Mucosa of descending colon (tissue), 3 donors: ENCODE data around the gene NSMF. TPM values are rescaled to one million over a fixed set of nuclear protein-coding genes. Genes with fewer than 3 reads are reported as not detected.

Experiments used
- ATAC-seq: fragments of 200-7000 bp; cut with Tn5 transposase; one replicate; pipeline ENCODE4 v1.9.1; 2020; ENCODE audit warnings: mild to moderate bottlenecking, moderate library complexity
- DNase-seq, 3 donors: peaks; one replicate each; pipeline ENCODE4 v3.0.0-alpha.2; 2020
- H3K36me3 ChIP-seq: fragments of 200-600 bp; one replicate; pipeline ENCODE4 v1.8.0; 2021; ENCODE audit warnings: low read depth, mild to moderate bottlenecking
- H3K4me1 ChIP-seq: fragments of 200-600 bp; one replicate; pipeline ENCODE4 v1.8.0; 2021; ENCODE audit warnings: low read depth, mild to moderate bottlenecking
- H3K4me3 ChIP-seq: fragments of 200-600 bp; one replicate; pipeline ENCODE4 v1.8.0; 2021; ENCODE audit warnings: mild to moderate bottlenecking
- H3K9me3 ChIP-seq: fragments of 200-600 bp; one replicate; pipeline ENCODE4 v1.8.0; 2021; ENCODE audit warnings: mild to moderate bottlenecking
- intact Hi-C, 2 donors: fragments of 100-400 bp; cut with DNase I in 1 of 2; cut with micrococcal nuclease in 1 of 2; formaldehyde crosslinking; loops; one replicate each; pipeline versions ENCODE4 v1.11.0 to v1.11.1; 2022; cut with DNase I, micrococcal nuclease
- total RNA-seq, 3 donors: library from RNA; stranded (reverse); fragmentation: NEBNext Ultra II Directional in 2 of 3; extraction: Animal tissue kit (Norgen Biotek cat#: 25700) in 2 of 3; gene quantifications; one replicate each; pipeline versions ENCODE4 v1.2.1 to v1.2.4, GENCODE V29; 2021 to 2023
- TF ChIP-seq, protein P1 (sequence below): fragments of 200-600 bp; IDR thresholded peaks from one replicate; pipeline ENCODE4 v1.8.0; 2022; ENCODE audit warnings: antibody characterized with exemption, mild to moderate bottlenecking
- donor health status: DM: no; HTN: no; CAD: no; lungs with moderate emphysema.
- donor health status: DM: no; HTN: no; CAD: no.
- donor health status: DM: no; HTN: yes; CAD: no.

Gene NSMF
- total RNA-seq, 3 donors from 2014 or later, result 30.1 to 48.0 (median 43.4) TPM

DNA sequence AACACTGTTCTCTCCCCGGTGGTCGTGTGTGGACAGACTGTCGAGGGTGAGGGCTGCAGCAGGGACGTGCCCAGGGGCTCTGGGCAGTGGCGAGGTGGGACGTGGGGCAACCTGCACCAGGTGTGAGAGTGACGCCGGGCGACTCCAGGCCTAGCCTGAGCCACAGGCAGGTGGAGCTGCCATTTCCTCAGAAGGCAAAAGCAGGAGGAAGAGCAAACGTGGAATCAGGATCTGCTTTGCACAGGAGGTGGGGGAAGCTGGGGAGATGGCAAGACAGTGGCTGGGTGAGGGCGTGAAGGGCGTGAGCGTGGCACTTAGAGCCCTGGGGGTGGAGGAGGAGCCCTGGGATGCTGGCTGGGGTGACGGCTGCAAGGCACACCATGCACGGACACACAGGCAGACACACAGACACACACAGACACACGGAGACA lies 39.6 kb upstream of the NSMF start:
- no peaks in the 10 kb centered on the region for H3K9me3 ChIP-seq
- H3K4me3 ChIP-seq, result no peak overlapping the region
- DNase-seq (peak in 1 of 3 donors; percentile 36), ATAC-seq (no peak)
- intact Hi-C loops, result no loop called here
- H3K4me1 ChIP-seq, result peaks cover 5% of the 10 kb centered on the region
- TF ChIP-seq, protein P1, sequence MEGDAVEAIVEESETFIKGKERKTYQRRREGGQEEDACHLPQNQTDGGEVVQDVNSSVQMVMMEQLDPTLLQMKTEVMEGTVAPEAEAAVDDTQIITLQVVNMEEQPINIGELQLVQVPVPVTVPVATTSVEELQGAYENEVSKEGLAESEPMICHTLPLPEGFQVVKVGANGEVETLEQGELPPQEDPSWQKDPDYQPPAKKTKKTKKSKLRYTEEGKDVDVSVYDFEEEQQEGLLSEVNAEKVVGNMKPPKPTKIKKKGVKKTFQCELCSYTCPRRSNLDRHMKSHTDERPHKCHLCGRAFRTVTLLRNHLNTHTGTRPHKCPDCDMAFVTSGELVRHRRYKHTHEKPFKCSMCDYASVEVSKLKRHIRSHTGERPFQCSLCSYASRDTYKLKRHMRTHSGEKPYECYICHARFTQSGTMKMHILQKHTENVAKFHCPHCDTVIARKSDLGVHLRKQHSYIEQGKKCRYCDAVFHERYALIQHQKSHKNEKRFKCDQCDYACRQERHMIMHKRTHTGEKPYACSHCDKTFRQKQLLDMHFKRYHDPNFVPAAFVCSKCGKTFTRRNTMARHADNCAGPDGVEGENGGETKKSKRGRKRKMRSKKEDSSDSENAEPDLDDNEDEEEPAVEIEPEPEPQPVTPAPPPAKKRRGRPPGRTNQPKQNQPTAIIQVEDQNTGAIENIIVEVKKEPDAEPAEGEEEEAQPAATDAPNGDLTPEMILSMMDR, result no peak
- H3K36me3 ChIP-seq, result no peaks in the 10 kb centered on the region

DNA sequence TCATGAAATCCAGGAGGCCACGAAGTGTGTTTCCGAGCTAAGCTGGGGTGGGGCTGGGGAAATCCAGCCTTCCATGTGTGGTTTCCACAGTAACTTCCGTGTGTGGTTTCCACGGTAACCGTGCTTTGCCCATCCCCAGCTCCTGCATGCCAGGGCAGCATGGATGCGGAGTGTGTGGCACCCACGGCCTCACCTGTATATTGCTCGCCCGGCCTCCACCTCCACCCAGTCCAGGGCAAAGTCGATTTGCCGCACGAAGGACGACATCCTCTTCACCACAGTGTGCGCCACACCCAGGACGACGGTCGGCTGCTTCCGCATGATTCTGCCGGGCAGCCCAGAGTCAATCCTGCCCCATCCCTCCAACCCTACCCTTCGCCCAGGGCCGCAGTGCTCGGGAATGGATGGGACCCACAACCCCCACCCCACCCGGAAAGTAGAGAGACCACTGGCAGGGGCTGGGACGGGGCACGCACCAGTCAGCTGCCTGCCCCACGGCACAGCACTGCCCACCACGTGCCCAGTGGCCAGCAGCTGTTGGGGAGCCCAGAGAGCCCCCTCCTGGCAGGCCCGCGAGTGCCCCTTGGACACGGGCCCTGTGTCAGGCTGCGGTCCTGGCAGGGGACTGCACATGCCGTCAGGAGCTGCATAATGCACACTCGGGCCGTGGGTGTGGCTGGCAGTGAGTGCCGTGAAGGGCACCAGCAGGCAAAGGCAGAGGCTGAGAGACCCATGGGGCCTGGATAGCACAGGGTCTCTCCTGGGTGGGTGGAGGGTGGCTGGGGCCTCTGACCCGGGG lies 39.0 kb upstream of the NSMF start:
- DNase-seq, result peak in 2 of 3 donors; percentile 24 to 55
- intact Hi-C loops, result no loop called here
- peaks cover 7% of the 10 kb centered on the region for H3K4me1 ChIP-seq
- no peaks in the 10 kb centered on the region for H3K9me3 ChIP-seq
- no peaks in the 10 kb centered on the region for H3K36me3 ChIP-seq
- TF ChIP-seq, protein P1, result no peak
- no peak for ATAC-seq
- no peak overlapping the region for H3K4me3 ChIP-seq

DNA sequence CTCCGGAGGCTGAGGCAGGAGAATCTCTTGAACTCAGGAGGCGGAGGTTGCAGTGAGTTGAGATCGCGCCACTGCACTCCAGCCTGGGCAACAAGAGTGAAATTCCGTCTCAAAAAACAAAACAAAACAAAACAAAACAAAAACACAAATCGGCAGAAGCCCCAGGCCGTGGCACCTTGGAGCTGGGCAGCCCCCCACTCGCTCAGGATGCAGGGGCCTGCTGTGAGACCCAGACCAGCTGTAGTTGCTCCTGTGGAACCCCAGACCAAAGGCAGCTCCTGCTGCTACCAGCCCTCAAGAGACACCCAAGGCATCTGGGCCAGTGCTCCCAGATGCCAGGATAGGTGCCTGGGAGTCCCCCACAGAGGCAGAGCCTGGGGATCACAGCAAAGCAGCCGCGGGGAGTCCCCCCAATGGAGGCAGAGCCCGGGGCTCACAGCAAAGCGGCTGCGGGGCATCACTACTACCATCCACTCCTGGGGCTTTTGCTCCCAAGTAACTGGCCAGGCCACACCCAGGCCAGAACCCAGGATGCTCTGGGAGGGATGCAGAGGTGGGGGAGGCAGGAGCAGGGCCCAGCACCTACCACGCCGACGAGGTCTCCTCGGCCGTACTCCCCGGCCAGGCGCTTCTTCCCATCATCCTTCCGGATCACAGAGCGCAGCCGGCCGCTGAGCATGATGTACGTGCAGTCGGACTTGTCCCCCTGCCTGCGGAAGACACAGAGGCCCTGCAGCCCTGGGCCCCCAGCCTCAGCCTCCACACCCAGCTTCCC lies 37.7 kb upstream of the NSMF start:
- DNase-seq, result peak in 1 of 3 donors; percentile 43
- intact Hi-C loops, result no loop called here
- TF ChIP-seq, protein P1, result no peak

DNA sequence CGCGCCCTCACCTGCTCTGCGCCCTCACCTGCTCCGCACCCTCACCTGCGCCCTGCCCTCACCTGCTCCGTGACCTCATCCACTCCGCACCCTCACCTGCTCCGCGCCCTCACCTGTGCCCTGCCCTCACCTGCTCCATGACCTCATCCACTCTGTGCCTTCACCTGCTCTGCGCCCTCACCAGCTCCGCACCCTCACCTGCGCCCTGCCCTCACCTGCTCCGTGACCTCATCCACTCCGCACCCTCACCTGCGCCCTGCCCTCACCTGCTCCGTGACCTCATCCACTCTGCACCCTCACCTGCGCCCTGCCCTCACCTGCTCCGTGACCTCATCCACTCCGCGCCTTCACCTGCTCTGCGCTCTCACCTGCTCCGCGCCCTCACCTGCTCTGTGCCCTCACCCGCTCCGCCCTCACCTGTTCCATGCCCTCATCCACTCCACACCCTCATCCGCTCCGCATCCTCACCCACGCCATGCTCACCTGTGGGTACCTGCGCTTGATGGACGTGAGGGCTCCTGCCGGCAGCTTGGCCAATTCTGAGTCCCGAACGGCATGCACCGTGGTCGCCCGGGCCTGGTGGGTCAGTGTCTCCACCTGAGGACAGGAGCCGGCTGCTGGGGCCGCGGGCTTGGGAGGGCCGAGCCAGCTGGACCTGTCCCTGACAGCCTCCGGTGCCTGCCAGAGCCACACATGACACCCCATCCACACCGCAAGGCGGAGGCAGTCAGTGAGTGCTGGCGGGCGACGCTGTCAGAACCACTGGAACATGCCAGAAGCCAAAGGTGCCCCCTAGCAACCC lies 35.6 kb upstream of the NSMF start:
- DNase-seq (peak; percentile 16 to 85 (median 67)), ATAC-seq (peak; percentile 76)
- H3K4me1 ChIP-seq, result peaks cover 7% of the 10 kb centered on the region
- no peaks in the 10 kb centered on the region for H3K9me3 ChIP-seq
- no peak overlapping the region for H3K4me3 ChIP-seq
- no peaks in the 10 kb centered on the region for H3K36me3 ChIP-seq
- TF ChIP-seq, protein P1, result no peak
- intact Hi-C loops, result no loop called here

More for the DNA sequence above, 37.7 kb upstream of the NSMF start:
- no peaks in the 10 kb centered on the region for H3K9me3 ChIP-seq
- no peak for ATAC-seq
- H3K4me3 ChIP-seq, result no peak overlapping the region
- peaks cover 7% of the 10 kb centered on the region for H3K4me1 ChIP-seq
- H3K36me3 ChIP-seq, result no peaks in the 10 kb centered on the region

DNA sequence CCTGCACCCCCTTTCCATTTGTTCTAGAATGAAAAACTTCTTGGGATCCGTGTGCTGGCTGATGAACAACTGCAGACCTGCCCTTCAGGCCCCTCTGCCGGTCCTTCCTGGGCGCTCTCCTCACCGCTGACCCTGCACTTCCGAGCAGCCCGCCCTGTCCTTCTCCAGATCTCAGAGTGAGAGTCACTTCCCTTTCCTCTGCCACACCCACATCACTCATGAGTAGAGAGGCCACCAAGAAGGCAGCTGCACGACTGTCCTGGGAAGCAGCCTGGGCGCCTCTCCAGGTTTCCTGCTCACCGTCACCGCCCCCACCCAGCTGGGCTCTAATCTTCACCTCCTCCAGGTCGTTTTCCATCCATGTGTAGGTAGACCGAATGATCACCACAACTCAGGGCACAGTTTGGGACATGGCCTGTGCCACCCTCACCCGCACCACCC lies 35.0 kb upstream of the NSMF start:
- peak; percentile 79 for ATAC-seq
- intact Hi-C loops, result no loop called here
- peak in 1 of 3 donors; percentile 52 for DNase-seq
- Histone ChIP-seq H3K36me3 (no peaks in the 10 kb centered on the region), H3K9me3 (no peaks in the 10 kb centered on the region), H3K4me3 (no peak overlapping the region), H3K4me1 (peaks cover 7% of the 10 kb centered on the region)
- TF ChIP-seq, protein P1, result no peak
